BLaER1 treated with 17β-estradiol and CSF1 and Interleukin-3, amounts not matched to agents 10 nM and 100 nM (cell line): Measurements from ENCODE around the gene CPLX1.

Experiments used
- H3K27ac ChIP-seq, 11 experiments: shearing (Covaris generic); formaldehyde crosslinking; 2 replicates each; pipeline ENCODE4 v1.8.1; 2022
- H3K27me3 ChIP-seq, 11 experiments: shearing (Covaris generic); formaldehyde crosslinking; 2 replicates each; pipeline ENCODE4 v1.8.1; 2022
- H3K36me3 ChIP-seq, 11 experiments: shearing (Covaris generic); formaldehyde crosslinking; 2 replicates each; pipeline ENCODE4 v1.8.1; 2022
- H3K4me1 ChIP-seq, 10 experiments: shearing (Covaris generic); formaldehyde crosslinking; 2 replicates each; pipeline ENCODE4 v1.8.1; 2022
- H3K4me2 ChIP-seq, 11 experiments: shearing (Covaris generic); formaldehyde crosslinking; 2 replicates each; pipeline ENCODE4 v1.8.1; 2022
- H3K4me3 ChIP-seq, 10 experiments: shearing (Covaris generic); formaldehyde crosslinking; 2 replicates each; pipeline ENCODE4 v1.8.1; 2022
- H3K9ac ChIP-seq, 11 experiments: shearing (Covaris generic); formaldehyde crosslinking; 2 replicates each; pipeline ENCODE4 v1.8.1; 2022
- H3K9me3 ChIP-seq, 11 experiments: shearing (Covaris generic); formaldehyde crosslinking; replicated peaks in 1 of 11; 2 replicates each; pipeline ENCODE4 v1.8.1; 2022
- H4K20me1 ChIP-seq, 11 experiments: shearing (Covaris generic); formaldehyde crosslinking; 2 replicates each; pipeline ENCODE4 v1.8.1; 2022
- Cebpa-rat ChIP-seq, 11 experiments: shearing (Covaris generic); IDR thresholded peaks; 2 replicates each; pipeline ENCODE4 v1.8.1; 2022

The CPLX1 gene

GRCh38 chr4:828641-829271 lies 2.8 kb upstream of the CPLX1 start:
- TF ChIP-seq Cebpa-rat (IDR thresholded peaks at IDR 0.05) = no peak
- Histone ChIP-seq H3K27me3 (peaks cover 53 to 77% (median 63%) of the 10 kb centered on the region in 11 experiments), H3K27ac (no peak overlapping the region), H3K4me1 (peaks cover 53 to 70% (median 62%) of the 10 kb centered on the region in 10 experiments), H3K4me2 (peak overlapping the region in 4 of 11 experiments; percentile 67 to 79 (median 70); a peak in 1 of 22 replicates), H4K20me1 (peaks cover 0 to 59% (median 25%) of the 10 kb centered on the region in 11 experiments; a peak in 17 of 22 replicates), H3K4me3 (no peak overlapping the region), H3K9ac (no peak overlapping the region), H3K9me3 (peaks cover 5 to 16% (median 9%) of the 10 kb centered on the region in 11 experiments; a peak in 15 of 22 replicates), H3K36me3 (no peaks in the 10 kb centered on the region)

- no peak overlapping the region; a peak in 1 of 22 replicates for H3K4me2 ChIP-seq
- peaks cover 40 to 67% (median 56%) of the 10 kb centered on the region in 10 experiments for H3K4me1 ChIP-seq
- no peak for TF ChIP-seq Cebpa-rat (IDR thresholded peaks at IDR 0.05)
- peaks cover 5 to 14% (median 9%) of the 10 kb centered on the region in 11 experiments; a peak in 15 of 22 replicates for H3K9me3 ChIP-seq
- H3K9ac ChIP-seq = no peak overlapping the region
- H3K36me3 ChIP-seq = no peaks in the 10 kb centered on the region
- H3K4me3 ChIP-seq = no peak overlapping the region
- peaks cover 66 to 90% (median 77%) of the 10 kb centered on the region in 11 experiments for H3K27me3 ChIP-seq
- H3K27ac ChIP-seq = no peak overlapping the region
- peaks cover 0 to 62% (median 38%) of the 10 kb centered on the region in 11 experiments; a peak in 17 of 22 replicates for H4K20me1 ChIP-seq
Observed at GRCh38 chr4:827209-828081, 1.5 kb upstream of the CPLX1 start.

DNA sequence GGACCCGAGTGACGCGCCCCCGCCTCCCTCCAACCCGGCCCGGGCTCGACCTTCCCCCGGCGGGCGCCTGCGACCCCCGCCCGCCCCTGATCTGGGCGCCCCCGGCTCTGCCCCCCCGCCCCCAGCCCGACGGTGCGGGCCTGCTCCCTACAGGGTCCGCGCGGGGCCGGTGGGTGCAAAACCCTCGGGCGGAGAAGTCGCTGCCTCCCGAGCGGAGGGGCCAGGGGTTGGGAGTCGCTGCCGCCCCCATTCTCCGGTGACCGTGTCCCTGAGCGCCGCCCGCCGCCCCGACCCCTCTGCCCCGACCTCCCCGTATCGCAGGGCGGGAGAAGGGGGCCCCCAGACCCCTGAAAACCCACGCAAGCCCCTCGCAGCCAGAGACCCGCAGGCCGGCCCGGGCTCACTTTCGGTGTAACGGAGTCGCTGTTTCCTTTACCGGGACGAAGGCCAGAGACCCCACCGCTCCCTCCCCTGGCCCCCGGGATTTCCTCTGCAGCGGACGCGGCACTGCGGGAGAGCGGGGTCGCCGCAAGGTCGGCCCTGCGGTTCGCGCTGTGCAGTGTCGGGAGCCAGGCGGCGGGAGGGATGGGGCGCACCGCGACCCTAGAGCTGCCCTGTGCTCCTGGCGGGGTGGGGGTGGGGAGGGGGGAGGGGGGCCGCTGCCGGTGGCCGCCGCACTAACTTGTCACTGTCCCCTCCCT lies 729 bp upstream of the CPLX1 start:
- peaks cover 35 to 66% (median 52%) of the 10 kb centered on the region in 10 experiments for H3K4me1 ChIP-seq
- no peak overlapping the region for H3K27ac ChIP-seq
- H3K36me3 ChIP-seq = no peaks in the 10 kb centered on the region
- H3K9me3 ChIP-seq = peaks cover 3 to 6% (median 5%) of the 10 kb centered on the region in 11 experiments; a peak in 15 of 22 replicates
- H3K9ac ChIP-seq = no peak overlapping the region
- peaks cover 74 to 97% (median 84%) of the 10 kb centered on the region in 11 experiments for H3K27me3 ChIP-seq
- peak overlapping the region; percentile 35 to 70 (median 60); a peak in 17 of 22 replicates for H3K4me2 ChIP-seq
- peaks cover 0 to 66% (median 39%) of the 10 kb centered on the region in 11 experiments; a peak in 16 of 22 replicates for H4K20me1 ChIP-seq
- peak overlapping the region in 3 of 10 experiments; percentile 27 to 54 (median 46); a peak in 5 of 20 replicates for H3K4me3 ChIP-seq
- no peak for TF ChIP-seq Cebpa-rat (IDR thresholded peaks at IDR 0.05)

DNA sequence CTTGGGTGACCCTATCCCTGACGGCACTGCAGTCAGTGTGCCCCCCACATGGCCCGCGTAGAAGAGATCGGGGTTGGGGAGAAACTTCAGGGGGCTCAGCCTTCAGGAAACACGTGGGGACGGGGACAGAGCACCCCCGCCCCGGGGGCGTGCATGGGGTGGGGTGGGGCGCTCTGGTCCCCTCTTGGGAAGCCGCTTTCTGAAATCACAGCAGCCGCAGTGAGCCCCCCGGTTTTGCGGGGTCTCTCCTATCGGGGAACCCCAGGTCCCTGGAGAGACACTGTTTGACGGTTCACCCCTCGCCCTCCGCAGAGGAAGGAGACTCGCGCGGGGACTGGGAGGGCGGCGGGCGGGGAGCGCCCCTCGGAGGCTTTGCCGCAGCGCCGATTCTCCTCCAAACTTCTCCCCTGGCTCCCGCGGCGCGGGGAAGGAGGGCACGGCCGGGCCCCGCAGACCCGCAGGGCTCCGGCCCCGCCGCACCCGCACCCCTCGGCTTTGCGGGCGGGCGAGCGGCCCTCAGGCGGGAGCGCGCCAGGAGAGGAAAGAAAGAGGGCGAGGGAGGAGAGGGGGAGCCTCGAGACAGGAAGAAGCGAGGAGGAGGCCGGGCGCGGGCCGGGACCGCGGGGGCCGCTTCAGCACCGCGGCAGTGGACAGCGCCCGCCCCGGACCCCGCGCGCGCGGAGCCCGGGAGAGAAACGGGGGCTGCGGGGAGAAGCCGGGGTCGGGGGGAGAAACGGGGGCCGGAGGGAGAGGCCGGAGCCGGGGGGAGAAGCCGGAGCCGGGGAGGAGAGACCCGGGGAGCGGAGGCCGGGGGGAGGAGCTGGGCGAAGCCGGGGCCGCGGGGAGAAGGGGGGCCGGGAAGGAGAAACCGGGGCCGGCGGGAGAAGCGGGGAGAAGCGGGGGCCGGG lies 612 bp downstream of the CPLX1 start:
- Histone ChIP-seq H3K27me3 (peaks cover 85 to 97% (median 91%) of the 10 kb centered on the region in 11 experiments), H3K4me1 (peaks cover 22 to 52% (median 40%) of the 10 kb centered on the region in 10 experiments), H3K9ac (no peak overlapping the region), H4K20me1 (peaks cover 0 to 74% (median 39%) of the 10 kb centered on the region in 11 experiments; a peak in 16 of 22 replicates), H3K4me3 (peak overlapping the region in 8 of 10 experiments; percentile 24 to 54 (median 42); a peak in 14 of 20 replicates), H3K4me2 (peak overlapping the region; percentile 60 to 92 (median 75)), H3K27ac (no peak overlapping the region), H3K36me3 (no peaks in the 10 kb centered on the region), H3K9me3 (peaks cover 0 to 2% (median 0%) of the 10 kb centered on the region in 11 experiments; a peak in 1 of 22 replicates)
- no peak for TF ChIP-seq Cebpa-rat (IDR thresholded peaks at IDR 0.05)

GRCh38 chr4:824461-825062 lies 1.4 kb downstream of the CPLX1 start:
- H3K9me3 ChIP-seq = peaks cover 0 to 9% (median 0%) of the 10 kb centered on the region in 11 experiments; a peak in 5 of 22 replicates
- no peak overlapping the region for H3K27ac ChIP-seq
- H3K4me3 ChIP-seq = peak overlapping the region in 4 of 10 experiments; percentile 8 to 50 (median 30); a peak in 5 of 20 replicates
- H3K27me3 ChIP-seq = peaks cover 80 to 97% (median 89%) of the 10 kb centered on the region in 11 experiments
- H3K4me1 ChIP-seq = peaks cover 14 to 45% (median 33%) of the 10 kb centered on the region in 10 experiments
- peak overlapping the region; percentile 51 to 92 (median 75) for H3K4me2 ChIP-seq
- H4K20me1 ChIP-seq = peaks cover 0 to 69% (median 39%) of the 10 kb centered on the region in 11 experiments; a peak in 16 of 22 replicates
- peak overlapping the region in 2 of 11 experiments; percentile 12 to 15; a peak in 2 of 22 replicates for H3K9ac ChIP-seq
- no peaks in the 10 kb centered on the region for H3K36me3 ChIP-seq
- TF ChIP-seq Cebpa-rat (IDR thresholded peaks at IDR 0.05) = no peak

DNA sequence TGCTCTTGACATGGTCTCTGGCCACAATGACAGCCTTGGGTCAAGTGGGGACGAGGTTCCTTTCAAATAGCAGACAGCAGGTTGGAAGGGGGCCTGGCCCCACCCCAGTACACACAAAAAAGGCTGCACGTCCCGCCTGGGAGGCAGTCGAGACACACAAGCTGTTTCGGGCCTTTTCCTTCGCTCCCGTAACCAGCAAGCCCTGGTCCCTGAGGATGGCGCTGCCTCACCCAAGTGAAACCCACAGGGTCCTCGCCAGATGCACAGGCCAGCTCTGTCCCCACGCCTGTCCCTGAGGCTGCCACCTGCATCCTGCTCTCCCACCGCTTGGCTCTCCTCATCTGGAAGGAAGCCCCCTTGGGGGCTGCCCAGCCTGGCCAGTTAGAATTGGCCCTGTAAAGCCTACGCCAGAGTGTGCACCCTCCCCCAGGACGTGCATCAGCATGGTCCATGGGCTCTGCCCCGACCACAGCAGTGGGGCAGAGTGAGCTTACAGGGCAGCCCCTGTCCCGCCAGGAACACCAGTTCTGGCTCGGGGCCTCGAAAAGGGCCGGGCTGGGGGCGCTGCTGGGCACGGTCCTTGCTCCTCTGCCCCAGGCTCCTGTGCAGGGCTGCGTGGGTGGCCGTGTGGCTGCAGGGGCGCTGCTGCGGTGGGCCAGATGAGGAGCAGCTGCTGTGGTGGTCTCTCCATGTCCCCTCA lies 2.0 kb downstream of the CPLX1 start:
- no peaks in the 10 kb centered on the region for H3K36me3 ChIP-seq
- TF ChIP-seq Cebpa-rat (IDR thresholded peaks at IDR 0.05) = no peak
- peaks cover 0 to 63% (median 39%) of the 10 kb centered on the region in 11 experiments; a peak in 16 of 22 replicates for H4K20me1 ChIP-seq
- H3K27me3 ChIP-seq = peaks cover 77 to 95% (median 83%) of the 10 kb centered on the region in 11 experiments
- no peak overlapping the region for H3K27ac ChIP-seq
- H3K9me3 ChIP-seq = peaks cover 0 to 12% (median 0%) of the 10 kb centered on the region in 11 experiments; a peak in 5 of 22 replicates
- peak overlapping the region in 3 of 10 experiments; percentile 31 to 42 (median 40); a peak in 3 of 20 replicates for H3K4me3 ChIP-seq
- H3K4me1 ChIP-seq = peaks cover 11 to 38% (median 28%) of the 10 kb centered on the region in 10 experiments; a peak in 19 of 20 replicates
- H3K4me2 ChIP-seq = peak overlapping the region; percentile 51 to 92 (median 75); a peak in 21 of 22 replicates
- H3K9ac ChIP-seq = peak overlapping the region in 2 of 11 experiments; percentile 12 to 15; a peak in 1 of 22 replicates
